SK-MEL-5 (cell line): Measurements from ENCODE around the gene MRTO4. TPM values are rescaled to one million over a fixed set of nuclear protein-coding genes. Genes with fewer than 3 reads are reported as not detected.
"Not testable (repeated sequence)": the region's sequence is repeated elsewhere in the genome, so short reads cannot be mapped to it uniquely, and the experiment has no call there.

Experiments used
- DNase-seq: peaks from one replicate; pipeline ENCODE4 v3.0.0-alpha.2; 2016; ENCODE audit warnings: low read depth, low spot score
- in situ Hi-C: cut with HindIII; loops from 2 replicates; pipeline ENCODE4 v1.10.0; 2016; ENCODE audit warnings: low sequenced_read_pairs, high pct_unique_total_duplicates, low pct_unique_long_range_greater_than_20kb
- total RNA-seq: library from RNA; depleted of rRNA; stranded (reverse); fragments of >200 nt; shearing (Covaris generic); gene quantifications from 2 replicates; pipeline ENCODE4 v1.2.3, GENCODE V29; 2014

Gene MRTO4
- total RNA-seq, 1 experiment from 2014 or later = 55.3 TPM

DNA sequence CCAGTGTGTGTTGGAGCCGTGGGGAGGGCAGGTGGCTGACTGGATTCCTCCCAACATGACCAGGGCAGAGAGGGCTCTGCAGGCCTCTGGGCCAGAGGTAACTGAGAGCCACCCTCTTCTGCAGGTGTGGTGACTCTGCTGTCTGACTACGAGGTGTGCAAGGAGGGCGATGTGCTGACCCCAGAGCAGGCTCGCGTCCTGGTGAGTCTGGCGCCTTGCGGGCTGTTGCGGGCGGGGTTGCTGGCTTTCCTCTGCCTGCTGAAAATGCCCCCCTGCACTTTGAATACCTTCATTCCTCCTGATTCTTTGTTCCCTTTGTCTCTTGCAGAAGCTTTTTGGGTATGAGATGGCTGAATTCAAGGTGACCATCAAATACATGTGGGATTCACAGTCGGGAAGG is 6.7 kb downstream of the MRTO4 start:
- no peak for DNase-seq
- in situ Hi-C loops = no loop called here

DNA sequence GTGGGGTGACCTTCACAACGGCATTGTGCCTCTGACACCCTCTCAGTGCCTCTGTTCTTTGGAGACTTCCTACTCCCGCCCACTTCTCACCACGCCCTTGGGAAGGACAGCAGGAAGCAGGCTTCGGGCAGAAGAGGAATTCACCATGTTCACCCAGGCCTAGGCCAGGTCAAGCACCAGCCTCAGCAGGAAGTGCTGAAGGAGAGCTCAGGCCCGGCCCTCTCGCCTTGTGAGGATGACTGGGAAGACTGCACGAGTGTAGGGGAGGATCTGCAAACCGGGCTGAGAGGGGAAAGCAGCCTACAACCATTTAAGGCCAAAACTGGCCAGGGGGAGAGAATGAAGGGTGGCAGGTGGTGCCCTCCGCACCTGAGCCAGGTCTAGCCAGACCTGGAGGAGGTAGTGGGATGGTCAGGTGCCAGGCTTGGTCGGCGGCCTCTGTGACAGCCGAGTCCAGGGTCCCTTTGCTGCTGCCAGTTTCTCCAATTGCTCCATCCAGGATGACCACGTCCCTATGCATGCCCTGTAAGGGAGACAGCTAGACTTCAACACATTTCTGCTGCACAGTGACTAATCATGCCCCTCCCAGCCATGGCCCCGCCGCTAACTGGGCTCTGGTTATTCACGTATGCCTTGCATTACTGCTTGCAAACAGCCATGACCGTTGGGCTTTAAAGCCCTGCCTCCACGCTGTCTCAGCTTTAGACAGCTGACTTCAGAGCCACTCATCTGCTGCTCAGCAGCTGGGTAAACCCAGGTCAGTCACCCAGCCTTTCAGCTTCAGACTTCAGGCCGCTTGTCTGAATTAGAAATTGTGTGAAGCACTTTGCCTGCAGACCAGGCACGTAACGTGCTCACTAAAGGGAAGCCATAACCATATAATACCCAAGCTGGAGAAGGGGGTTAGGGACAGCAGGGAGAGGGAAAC is 8.9 kb downstream of the MRTO4 start:
- in situ Hi-C loops = no loop called here
- no peak for DNase-seq

DNA sequence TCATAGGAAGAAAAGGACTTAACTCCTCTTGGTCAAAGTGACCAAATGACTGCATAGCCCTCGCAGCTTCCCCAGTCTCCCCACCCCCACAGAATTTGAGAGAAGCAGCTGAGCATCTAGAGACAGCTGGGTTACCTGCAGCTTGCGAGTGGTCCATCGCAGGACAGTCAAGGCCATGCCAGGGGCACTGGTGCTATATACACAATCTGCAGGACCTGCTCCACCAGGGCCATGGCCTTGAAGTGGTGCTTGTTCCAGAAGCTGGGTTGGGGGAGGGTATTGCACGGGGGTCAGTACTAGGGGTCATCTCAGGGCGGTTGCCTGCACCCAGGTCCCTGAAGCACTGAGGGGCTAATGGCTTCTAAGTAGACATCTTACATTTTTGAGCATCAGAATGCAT is 10.4 kb downstream of the MRTO4 start:
- no peak for DNase-seq
- in situ Hi-C loops = no loop called here

DNA sequence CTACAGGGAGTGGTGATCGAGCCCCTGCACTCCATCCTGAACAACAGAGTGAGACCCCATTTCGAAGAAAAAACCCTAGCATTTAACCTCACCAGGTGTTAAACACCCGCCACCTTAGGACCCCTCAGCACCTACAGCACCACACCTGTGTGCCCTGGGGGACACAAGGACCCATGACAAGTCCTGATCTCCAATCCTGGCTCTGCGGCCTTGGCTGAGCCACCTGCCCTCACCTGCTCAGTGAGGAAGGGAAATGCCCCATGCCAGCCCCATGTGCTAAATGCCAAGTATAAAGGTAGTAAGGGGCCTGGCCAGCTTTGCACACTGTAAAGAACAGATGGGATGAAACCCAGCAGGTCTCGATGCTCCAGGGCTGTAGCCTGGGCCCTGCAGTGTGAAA is 11.1 kb downstream of the MRTO4 start:
- in situ Hi-C loops = no loop called here
- DNase-seq = no peak

DNA sequence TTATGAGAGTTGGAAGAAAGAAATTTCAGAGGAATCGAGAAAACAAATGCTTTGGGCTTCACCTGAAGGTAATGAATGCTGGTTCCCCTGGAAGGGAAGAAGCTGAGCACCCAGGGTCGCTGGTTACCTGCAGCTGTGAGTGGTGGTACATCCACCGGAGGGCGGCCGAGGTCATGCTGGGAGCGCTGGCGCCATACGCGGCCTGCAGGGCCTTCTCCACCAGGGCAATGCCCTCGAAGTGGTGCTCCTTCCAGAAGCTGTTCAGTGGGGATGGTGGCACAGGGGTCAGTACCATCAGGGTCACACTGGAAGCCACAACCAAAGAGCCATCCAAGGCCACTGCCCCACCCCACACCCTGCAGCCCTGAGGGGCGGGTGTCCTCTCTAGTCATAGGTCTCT is 16.8 kb downstream of the MRTO4 start:
- no peak for DNase-seq
- in situ Hi-C loops = no loop called here

DNA sequence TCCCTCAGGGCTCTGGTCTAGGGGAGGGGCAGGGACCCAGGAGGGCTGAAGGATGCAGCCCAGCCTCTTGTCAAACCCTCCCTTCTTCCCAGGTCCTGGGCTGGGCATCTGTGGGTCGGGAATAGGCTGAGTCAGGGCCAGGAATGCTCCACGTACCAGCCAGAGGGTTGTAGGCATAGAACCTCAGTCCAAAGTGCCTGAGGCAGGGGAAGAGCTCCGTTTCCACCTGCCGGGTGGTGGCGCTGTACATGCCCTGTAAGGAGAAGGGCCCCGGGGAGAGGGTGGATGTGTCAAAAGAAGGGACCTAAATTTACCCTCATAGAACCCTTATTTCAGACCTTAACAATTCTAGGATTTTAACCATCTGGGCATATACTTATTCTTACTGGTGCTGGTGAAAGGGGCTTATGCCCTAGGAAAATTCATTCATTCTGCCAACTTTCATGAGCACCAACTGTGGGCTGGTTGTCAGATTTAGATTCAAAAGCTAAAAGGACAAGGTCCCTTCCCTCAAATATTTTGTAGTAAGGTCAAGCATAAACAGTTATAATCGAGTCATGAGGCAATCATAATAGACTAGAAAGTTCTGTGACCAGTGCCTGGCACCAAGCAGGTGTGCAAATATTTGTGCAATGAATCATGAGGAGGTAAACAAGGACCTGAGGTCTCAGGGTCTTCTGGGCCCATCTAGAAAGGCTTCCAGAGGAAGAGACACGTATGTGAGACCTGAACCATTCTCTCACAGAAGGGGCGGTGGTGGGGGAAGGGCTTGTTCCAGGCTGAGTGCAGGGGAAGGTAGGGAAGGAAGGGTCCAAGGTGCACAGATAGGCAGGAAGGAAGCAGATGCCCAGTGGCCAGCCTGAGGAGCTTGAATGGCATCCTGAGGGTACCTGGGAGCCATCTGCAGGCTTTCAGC is 18.1 kb downstream of the MRTO4 start:
- in situ Hi-C loops, DNase-seq: not testable (repeated sequence)

DNA sequence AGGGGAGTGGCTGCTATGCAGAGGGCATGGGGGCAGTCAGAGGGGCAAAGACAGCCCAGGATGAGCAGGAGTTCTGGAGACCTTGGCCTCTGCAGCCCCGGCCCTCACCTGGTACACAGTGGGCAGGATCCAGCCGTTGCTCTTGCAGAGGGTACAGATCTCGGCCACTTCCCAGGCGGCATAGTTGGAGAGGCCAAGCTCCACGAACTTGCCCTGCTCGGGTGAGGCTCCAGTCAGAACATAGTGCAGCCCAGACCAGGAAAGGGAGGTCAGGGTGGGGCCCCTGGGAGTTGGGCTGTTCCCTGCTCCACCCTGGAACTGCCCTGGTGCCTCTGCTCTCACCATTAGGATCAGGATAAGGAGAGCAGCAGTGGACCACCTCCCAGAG is 18.7 kb downstream of the MRTO4 start:
- in situ Hi-C loops, DNase-seq: not testable (repeated sequence)

DNA sequence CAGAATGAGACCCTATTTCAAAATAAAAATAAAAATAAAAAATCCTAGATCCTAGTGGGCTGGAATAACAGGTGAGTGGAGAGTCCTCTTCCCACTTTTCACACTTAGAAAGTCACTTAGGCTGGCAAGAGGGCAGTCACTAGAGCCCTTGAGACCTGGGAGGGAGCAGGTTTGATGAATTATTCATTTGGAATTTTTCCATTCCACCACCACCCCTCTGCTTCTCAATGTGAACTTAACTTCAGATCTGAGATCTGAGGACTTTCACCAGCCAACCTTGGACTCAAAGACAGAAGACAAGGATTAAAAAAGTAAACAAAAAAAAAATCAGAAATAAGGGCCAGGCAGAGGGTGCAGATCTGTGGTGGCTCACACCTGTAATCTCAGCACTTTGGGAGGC is 20.5 kb downstream of the MRTO4 start:
- no peak for DNase-seq
- in situ Hi-C loops = no loop called here

DNA sequence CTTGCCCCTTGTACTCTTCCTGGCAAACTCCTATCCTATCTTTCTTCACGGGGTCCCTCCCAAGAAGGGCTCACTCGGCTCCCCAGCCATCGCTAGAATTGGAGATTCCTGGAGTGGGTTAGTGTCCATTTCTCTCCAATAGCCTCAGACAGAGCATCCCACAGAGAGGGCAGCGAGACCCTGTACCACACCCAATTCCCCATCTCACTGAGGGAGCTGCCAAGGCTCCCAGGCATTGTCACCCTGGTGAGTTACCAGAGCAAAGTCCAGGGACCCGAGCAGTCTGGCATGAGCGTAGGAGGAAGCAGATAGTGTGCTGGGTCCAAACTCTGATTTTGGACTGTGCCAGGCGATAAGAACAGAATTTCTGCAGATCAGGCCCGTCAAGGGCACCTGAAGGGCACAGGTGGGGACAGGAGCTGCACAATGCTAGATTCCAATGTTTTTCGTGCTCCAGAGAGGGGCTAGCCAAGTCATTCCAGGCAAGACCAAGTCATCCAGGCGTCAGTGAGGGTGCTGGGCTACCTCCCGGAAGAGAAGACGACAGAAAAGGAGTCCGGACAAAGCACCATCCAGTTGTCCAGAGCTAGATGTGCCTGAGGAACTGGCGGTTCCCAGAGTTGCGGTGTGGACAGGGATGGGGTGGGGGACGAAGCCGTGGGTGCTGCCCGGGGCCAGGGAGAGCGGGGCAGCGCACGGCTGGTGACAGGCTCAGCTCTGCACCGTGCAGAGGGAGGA is 21.7 kb downstream of the MRTO4 start:
- in situ Hi-C loops = no loop called here
- no peak for DNase-seq

DNA sequence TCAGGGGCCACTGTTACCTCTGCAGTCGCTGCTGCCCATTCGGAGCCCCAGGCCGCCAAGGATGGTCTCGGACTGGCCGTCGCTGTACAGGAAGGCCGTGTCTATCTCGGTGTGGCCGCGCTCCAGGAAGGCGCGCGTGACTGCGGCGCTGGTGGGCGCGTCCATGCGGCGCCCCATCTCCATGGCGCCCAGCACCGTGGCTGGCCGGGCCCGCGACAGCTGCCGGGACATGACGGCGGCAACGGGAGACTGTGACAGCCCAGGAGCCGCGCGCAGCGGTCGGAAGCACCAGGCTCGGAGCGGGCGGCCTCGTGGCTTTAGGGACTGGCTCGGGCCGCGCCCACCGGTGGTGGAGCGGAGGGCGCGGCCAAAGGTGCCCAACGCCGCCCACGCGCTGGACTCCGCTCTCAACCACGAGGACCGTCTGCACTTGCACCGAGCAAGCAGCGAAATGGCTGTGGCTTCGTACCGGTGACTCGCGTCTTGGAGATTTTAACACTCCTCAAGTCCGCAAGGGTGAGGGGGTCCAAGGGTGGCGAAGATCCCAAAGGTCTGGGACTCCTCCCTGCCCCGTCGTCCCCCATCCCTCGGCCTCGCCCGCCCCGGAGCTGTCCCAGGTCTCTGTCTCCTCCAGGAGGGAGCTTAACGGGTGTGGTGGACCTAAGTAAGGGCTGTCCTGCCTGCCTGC is 22.4 kb downstream of the MRTO4 start:
- in situ Hi-C loops = not testable (repeated sequence)

DNA sequence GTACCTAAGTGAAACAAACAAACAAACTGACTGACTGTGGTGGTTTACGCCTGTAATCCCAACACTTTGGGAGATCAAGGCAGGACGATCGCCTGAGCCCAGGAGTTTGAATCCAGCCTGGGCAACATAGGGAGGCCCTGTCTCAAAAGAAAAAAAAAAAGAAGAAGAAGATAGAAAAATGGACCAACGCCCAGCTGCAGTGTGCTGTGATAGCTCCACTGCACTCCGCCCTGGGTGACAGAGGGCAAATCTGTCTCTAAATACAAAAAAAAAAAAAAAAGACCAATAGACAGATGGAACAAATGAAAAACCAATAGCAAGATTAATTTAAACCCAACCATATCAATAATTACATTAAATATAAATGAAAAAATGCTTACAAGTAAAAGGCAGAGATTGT is 23.0 kb downstream of the MRTO4 start:
- in situ Hi-C loops = no loop called here

More for the DNA sequence above, 22.4 kb downstream of the MRTO4 start:
- DNase-seq = not testable (repeated sequence)

DNA sequence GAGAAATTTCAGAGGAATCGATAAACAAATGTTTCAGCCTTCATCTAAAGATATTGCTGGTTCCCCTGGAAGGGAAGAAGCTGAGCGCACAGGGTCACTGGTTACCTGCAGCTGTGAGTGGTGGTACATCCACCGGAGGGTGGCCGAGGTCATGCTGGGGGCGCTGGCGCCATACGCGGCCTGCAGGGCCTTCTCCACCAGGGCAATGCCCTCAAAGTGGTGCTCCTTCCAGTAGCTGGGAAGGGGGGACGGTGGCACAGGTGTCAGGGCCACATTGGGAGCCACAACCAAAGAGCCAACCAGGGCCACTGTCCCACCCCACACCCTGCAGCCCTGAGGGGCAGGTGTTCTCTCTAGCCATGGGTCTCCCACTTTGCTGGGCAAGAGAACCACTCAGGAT is 32.3 kb downstream of the MRTO4 start:
- in situ Hi-C loops = no loop called here
- DNase-seq = no peak

More for the DNA sequence above, 23.0 kb downstream of the MRTO4 start:
- DNase-seq = no peak

DNA sequence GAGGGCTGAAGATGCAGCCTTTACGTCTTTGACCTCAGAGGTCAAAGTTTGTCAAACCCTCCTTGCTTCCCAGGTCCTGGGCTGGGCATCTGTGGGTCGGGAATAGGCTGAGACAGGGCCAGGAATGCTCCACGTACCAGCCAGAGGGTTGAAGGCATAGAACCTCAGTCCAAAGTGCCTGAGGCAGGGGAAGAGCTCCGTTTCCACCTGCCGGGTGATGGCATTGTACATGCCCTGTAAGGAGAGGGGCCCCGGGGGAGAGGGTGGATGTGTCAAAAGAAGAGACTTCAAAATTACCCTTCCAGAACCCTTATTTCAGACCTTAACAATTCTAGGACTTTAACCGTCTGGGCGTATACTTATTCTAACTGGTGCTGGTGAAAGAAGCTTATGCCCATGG is 33.3 kb downstream of the MRTO4 start:
- DNase-seq = no peak
- in situ Hi-C loops = no loop called here

DNA sequence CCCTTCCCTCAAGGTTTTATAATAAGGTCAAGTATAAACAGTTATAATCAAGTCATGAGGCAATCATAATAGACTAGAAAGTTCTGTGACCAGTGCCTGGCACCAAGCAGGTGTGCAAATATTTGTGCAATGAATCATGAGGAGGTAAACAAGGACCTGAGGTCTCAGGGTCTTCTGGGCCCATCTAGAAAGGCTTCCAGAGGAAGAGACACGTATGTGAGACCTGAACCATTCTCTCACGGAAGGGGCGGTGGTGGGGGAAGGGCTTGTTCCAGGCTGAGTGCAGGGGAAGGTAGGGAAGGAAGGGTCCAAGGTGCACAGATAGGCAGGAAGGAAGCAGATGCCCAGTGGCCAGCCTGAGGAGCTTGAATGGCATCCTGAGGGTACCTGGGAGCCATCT is 33.8 kb downstream of the MRTO4 start:
- in situ Hi-C loops, DNase-seq: not testable (repeated sequence)

DNA sequence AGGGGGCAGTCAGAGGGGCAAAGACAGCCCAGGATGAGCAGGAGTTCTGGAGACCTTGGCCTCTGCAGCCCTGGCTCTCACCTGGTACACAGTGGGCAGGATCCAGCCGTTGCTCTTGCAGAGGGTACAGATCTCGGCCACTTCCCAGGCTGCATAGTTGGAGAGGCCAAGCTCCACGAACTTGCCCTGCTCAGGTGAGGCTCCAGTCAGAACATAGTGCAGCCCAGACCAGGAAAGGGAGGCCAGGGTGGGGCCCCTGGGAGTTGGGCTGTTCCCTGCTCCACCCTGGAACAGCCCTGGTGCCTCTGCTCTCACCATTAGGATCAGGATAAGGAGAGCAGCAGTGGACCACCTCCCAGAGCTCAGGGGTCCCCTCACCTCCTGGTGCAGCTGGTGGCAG is 34.2 kb downstream of the MRTO4 start:
- in situ Hi-C loops, DNase-seq: not testable (repeated sequence)

DNA sequence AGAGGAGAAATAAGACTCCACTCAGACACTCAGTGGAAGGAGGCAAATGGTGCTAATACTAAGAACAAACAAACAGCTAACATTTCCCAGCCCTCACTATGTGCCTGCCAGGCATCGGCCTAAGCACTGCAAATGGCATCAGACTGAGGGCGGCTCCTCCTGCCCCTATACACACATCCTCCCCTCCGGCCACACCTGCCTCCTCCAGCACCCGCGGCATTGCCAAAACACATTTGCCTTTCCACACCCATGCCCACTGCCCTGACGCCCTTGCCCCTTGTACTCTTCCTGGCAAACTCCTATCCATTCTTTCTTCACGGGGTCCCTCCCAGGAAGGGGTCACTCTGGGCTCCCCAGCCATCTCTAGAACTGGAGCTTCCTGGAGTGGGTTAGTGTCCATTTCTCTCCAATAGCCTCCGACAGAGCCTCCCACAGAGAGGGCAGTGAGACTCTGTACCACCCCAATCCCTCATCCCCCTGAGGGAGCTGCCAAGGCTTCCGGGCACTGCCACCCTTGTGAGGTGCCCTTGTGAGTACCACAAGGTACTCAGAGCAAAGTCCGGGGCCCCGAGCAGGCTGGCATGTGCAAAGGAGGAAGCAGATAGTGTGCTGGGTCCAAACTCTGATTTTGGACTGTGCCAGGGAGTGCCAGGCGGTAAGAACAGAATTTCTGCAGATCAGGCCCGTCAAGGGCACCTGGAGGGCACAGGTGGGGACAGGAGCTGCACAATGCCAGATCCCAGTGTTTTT is 36.0 kb downstream of the MRTO4 start:
- in situ Hi-C loops = no loop called here
- DNase-seq = no peak
